ENCODE measurements around the gene THSD7A.

THSD7A gene

DNA sequence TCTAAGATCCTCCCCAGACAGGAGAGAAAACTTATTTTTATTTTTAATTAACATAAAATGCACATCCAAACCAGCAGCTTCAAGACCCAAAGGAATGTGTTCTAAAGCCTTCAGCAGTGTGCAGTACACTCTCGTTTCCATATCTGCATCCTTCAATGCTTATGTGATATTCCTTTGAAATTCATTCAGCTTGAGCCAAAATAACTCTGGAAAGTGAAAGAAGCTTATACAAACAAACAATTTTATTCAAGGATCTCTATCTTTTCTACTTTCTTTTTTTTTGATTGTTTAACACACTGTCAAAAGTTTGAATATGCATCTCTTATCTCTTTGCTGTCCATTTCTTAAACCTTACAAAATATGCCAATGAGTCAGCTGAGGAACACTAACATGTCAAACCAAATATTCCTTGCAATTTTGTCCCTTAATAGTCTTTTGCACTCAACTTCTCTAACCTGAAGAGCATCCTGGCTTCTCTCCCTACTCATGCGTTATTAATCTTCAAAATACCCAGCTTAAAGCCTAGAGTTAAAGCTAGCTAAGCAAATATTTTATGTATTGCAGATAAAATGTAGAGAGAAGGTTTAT, 124.3 kb downstream of the THSD7A start:
- DNase-seq (ENCODE audit: low read depth in 2 of 2): no peak

DNA sequence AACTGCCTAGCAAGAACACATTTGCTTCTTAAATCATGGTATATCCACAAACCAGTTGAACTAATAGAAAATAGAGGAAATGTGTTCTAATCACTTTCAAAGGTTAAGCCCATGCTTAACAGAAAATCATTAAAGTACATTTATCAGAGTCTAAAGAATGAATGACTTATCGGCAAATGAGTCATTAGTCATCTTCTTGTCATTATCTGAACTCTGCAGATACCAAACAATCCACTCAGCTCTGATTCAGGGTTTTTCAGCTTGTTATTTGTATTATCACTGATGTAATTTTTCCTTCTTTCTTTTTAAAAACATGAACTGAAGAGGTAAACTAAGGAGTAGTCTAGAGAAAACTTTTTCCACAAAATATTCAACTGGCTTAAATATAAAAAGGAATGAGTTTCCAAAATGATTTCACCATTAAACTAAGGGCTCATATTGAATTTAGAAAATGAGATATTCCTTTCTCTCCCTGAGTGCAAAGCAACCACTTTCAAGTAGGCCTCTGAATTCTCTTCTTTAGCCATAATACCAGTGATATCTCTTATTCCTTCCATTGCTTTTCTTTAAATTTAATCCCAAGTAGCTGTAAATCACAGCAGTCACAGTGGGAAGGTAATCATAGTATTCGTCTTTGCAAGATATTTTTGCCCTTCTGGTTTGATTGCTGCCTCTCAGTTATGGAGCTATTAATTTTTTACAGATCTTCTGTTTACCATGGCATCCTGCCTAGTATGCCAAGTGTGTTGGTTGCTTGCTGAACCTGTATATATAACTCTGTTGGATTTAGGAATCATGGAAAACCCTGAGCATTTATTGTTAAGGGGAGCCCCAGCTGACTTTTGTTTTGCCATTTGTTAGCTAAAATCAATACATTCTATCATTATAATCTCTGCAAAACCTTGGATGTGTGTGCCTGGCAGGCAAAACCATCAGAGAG, 125.1 kb downstream of the THSD7A start:
- no peak for DNase-seq (ENCODE audit: low read depth in 2 of 2)

DNA sequence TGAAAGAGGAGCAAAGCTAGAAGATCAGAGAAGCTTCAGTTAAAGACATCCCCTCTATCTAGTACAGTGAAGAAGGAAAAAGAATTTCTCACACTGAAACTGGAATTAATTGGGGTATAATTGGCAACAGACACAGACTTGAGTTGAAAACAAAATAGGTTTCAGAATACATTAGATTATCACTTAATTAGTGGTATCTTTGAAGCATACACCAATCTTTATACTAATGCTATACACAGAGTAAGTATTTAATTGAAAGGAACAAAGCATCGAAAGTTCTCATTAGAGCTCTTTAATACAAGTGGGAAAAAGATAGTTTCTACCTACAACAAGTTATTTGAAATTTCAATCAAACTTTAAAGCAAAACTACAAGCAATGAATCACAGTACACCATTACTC, 128.2 kb downstream of the THSD7A start:
- DNase-seq (ENCODE audit: low read depth in 2 of 2): no peak

GRCh38 chr7:11702938-11703337, 129.1 kb downstream of the THSD7A start:
- no peak for DNase-seq (ENCODE audit: low read depth in 2 of 2)

DNA sequence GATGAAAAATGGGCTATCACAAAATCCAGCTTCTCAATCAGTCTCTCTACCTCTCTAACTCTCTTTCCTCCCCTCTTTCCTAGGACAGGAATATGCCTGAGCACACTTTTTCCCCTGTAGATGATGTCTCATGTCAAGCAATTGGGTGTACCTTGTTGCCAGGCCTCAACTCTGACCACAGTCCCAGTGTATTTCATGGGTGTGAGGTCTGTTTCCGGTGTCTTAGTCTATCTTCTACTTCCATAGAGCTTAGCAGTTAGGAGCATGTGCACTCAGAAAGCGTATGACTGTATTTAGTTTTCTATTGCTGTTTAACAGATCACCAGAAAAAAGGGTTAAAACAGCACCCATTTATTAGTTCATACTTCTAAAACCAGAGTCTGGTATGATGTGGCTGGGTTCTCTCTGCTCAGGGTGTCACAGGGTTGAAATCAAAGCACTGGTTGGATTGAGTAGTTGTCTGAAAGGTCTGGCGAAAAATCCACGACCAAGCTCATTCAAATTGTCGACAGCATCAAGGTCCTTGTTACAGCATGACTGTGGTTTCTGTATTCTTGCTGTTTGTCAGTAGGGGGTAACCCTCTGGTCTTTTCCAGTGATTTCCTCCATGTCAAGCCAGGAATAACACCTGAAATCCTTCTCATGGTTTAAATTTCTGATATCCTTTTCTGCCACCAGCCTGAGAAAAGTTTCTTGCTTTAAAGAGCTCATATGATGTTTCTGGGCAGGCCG, 130.0 kb downstream of the THSD7A start:
- DNase-seq (ENCODE audit: low read depth in 2 of 2): no peak

- DNase-seq (ENCODE audit: low read depth in 2 of 2): no peak
Measured at GRCh38 chr7:11699666-11700065, 132.3 kb downstream of the THSD7A start.

DNA sequence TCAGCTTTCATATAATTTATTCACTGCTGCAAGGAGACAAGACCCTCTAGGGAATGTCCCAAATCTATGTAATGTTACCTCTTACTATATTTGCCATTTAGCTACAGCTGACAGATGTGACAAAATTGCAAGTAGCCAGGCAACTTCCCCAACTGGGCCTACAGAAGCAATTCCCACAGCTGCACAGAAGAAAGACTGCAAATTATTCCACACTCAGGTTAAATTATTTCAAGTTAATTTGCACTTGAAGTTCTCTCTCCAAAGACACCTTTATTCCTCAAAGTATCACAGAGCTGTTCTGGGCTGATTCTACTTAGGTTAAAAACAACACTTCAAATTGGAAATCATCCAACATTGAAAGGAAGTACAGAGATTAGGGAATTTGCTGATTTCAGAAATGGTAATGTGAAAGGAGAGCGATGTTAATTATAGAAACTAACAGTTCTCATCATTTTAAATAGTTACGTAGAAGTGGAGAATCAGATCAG, 133.6 kb downstream of the THSD7A start:
- DNase-seq (ENCODE audit: low read depth in 2 of 2): no peak

DNA sequence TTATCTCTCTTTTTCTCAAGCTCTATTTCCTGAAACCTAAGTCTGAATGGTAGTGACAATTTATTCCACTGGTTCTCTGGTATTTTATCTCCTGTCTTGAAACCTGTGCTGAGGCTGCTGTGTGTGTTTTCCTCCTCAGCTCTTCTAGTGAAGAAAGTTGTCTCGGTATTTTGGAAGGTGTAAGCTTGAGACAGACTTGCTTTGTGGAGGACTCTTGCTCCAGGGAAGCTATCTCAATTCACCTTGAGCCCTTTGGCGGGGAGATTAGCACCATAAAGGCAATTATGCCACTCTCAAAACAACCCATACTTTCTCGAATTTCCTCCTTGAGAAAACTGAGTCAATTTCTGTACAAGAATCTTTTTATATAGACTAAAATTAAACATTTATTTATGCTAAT, 141.6 kb downstream of the THSD7A start:
- DNase-seq (ENCODE audit: low read depth in 2 of 2): no peak

DNA sequence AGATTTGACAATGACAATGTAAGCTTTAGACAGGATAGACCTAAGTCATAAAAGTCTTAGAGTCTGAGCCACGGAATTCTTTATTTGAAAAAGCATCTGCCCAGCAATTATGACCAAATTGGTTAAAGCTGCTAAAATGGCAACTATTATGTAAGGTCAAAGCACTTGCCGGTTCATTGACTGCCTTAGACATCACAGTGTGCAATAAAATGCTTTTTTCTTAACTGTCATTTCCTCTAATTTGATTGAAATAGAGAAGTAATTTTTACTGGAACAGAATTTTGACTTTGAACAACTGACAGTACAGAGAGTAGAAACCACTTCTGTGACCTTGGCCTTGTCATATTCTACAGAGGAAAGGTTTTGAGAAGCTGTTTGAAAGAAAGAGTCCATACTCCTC, 142.9 kb downstream of the THSD7A start:
- no peak for DNase-seq (ENCODE audit: low read depth in 2 of 2)

GRCh38 chr7:11681461-11681860, 150.5 kb downstream of the THSD7A start:
- peak; percentile 34 to 37 for DNase-seq (ENCODE audit: low read depth in 2 of 2)

DNA sequence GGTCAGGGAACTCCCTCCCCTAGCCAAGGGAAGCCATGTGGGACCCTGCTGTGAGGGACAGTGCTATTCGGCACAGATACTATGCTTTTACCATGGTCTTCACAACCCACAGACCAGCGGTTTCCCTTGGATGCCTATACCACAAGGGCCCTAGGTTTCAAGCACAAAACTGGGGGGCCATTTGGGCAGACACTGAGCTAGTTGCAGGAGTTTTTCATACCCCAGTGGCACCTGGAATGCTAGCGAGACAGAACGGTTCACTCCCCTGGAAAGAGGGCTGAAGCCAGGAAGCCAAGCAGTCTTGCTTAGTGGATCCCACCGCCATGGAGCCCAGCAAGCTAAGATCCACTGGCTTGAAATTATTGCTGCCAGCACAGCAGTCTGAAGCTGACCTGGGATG, 156.8 kb downstream of the THSD7A start:
- no peak for DNase-seq (ENCODE audit: low read depth in 2 of 2)

GRCh38 chr7:11668727-11669126, 163.3 kb downstream of the THSD7A start:
- no peak for DNase-seq (ENCODE audit: low read depth in 2 of 2)

GRCh38 chr7:11667810-11668185, 164.2 kb downstream of the THSD7A start:
- DNase-seq (ENCODE audit: low read depth in 2 of 2): no peak

DNA sequence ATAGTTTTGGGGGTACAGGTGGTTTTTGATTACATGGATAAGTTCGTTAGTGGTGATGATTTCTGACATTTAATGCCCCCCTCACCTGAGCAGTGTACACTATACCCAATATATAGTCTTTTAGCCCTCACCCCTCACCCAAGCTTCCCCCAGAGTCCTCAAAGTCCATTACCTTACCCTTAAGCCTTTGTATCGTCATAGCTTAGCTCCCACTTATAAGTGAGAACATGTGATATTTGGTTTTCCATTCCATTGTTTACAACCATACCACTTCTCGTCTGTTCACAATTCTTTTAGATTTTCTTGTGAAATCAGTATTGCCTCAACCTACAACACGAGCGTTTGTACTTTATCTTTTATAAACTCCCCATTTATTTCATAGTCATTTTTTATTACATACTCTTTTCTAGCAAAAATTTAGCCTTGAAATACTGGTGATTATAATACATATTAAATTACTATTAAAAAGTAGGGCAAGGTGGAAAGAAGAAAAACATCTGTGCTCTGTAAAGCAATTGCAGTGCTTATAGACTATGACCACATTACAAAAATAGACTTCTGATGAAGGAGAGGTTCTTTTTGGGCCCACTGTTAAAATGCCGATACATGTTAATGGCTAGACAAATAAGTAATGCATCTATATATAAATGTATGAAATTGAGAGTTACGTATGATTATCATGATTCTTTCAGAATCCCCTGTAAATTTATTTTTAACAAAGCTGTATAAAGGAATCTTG, 164.8 kb downstream of the THSD7A start:
- DNase-seq (ENCODE audit: low read depth in 2 of 2): no peak

GRCh38 chr7:11665357-11665756, 166.6 kb downstream of the THSD7A start:
- no peak for DNase-seq (ENCODE audit: low read depth in 2 of 2)

DNA sequence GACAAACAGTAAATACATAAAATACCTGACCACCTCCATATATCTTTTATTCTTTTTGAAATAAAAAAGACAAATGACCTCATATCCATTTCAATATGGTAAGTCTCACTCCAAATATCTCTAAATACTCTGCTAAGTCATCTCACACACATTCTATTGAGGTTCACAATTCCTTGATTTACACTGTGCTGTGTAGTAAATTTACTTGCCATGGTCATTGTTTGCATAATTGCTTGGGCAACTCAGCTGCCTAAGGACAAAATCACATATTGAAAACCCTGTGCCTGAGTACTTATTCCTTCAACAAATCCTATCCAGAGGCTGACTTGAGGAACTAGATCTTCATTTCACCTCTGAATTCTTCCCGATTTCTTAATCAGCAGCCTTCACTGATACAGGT, 176.4 kb downstream of the THSD7A start:
- DNase-seq (ENCODE audit: low read depth in 2 of 2): no peak

- no peak for DNase-seq (ENCODE audit: low read depth in 2 of 2)
Measured at GRCh38 chr7:11655163-11655562, 176.8 kb downstream of the THSD7A start.

GRCh38 chr7:11650500-11650899, 181.5 kb downstream of the THSD7A start:
- no peak for DNase-seq (ENCODE audit: low read depth in 2 of 2)

DNA sequence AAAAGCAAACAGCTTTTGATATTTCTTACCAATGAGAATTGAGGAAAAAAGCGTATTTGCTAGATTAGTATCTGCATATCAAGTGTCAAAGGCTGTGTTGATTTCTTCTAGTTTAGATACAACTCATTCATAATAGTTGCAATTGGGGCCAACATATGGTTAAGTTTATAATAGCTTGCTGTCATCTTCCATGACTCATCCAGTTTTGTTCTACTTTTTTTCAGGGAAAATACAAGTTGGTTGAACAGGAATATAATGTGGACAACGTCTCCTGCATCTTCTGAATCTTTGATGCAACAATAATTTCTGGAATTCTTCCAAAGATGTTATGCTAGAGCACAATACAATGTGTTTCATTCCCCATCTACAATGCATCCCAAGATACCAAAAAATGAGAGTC, 182.0 kb downstream of the THSD7A start:
- peak in 1 of 2 experiments; percentile 21 for DNase-seq (ENCODE audit: low read depth in 2 of 2)

DNA sequence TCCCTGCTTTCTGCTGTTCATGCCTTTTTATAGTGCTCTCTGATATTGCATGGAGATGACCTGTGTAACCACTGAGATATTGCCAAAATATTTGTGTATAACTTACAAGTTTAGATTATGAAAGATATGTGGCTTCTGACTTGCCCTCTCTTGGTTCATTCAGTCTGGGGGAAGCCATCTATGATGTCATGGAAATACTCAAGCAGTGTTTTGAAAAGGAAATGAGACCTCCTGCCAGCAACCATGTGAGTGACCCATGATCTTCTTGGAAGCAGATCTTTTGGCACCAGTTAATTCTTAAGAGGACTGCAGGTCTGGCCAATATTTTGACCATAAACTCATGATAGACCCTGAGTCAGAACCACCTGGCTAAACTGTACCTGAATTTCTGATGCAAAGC, 183.0 kb downstream of the THSD7A start:
- no peak for DNase-seq (ENCODE audit: low read depth in 2 of 2)

DNA sequence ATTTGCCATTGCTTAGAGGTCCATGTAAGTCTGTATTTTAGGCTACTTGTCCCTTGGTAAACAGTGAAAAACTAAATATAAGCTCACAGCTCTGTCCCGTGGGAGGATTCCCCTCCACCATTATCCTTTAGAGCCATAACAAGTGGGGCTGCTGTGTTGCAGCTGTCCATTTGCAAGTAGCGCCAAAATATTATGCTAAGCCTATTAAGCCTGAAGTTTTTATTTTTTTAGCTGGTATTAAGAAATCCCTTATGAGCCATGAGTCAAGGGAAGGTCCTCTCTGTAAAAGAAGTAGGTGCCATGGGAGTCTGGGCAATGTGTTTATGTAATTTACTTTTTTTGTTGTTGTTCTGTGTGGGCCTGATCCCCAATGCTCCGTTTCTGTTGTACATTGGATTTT, 183.9 kb downstream of the THSD7A start:
- DNase-seq (ENCODE audit: low read depth in 2 of 2): no peak

- DNase-seq (ENCODE audit: low read depth in 2 of 2): no peak
Measured at GRCh38 chr7:11642841-11643240, 189.2 kb downstream of the THSD7A start.
